GM23338 (cell line): ENCODE data around the gene SHLD3. TPM values are rescaled to one million over a fixed set of nuclear protein-coding genes. Genes with fewer than 3 reads are reported as not detected.

Experiments used
- ATAC-seq: fragments of 200-7000 bp; cut with Tn5 transposase; 3 replicates; pipeline ENCODE4 v1.9.1; 2020
- DNase-seq: peaks from one replicate; pipeline ENCODE4 v3.0.0-alpha.2; 2015; ENCODE audit warnings: low spot score
- H2AFZ ChIP-seq: fragments of 200-600 bp; sonication (generic); 2 replicates; pipeline ENCODE4 v1.8.0; 2016; ENCODE audit warnings: antibody characterized with exemption, mild to moderate bottlenecking, moderate library complexity
- H3F3A ChIP-seq: fragments of 200-600 bp; sonication (generic); replicated peaks from 2 replicates; pipeline ENCODE4 v1.8.0; 2017; ENCODE audit warnings: antibody characterized with exemption, mixed run types, low read depth
- H3K27ac ChIP-seq: fragments of 200-600 bp; sonication (generic); 2 replicates; pipeline ENCODE4 v1.6.1; 2016; ENCODE audit warnings: low read depth
- H3K27me3 ChIP-seq: fragments of 200-600 bp; sonication (generic); 2 replicates; pipeline ENCODE4 v1.8.0; 2016; ENCODE audit warnings: mild to moderate bottlenecking, mixed run types, moderate library complexity; ENCODE audit not compliant: insufficient read depth
- H3K36me3 ChIP-seq: fragments of 200-600 bp; sonication (generic); 2 replicates; pipeline ENCODE4 v1.8.0; 2016; ENCODE audit warnings: mild to moderate bottlenecking; ENCODE audit not compliant: insufficient read depth
- H3K4me1 ChIP-seq: fragments of 200-600 bp; sonication (generic); 2 replicates; pipeline ENCODE4 v1.8.0; 2016; ENCODE audit warnings: mild to moderate bottlenecking, moderate library complexity; ENCODE audit not compliant: insufficient read depth
- H3K4me2 ChIP-seq: fragments of 200-600 bp; sonication (generic); 2 replicates; pipeline ENCODE4 v1.7.1; 2017; ENCODE audit warnings: mixed run types
- H3K4me3 ChIP-seq: fragments of 200-600 bp; sonication (generic); 2 replicates; pipeline ENCODE4 v1.6.1; 2016; ENCODE audit warnings: mixed run types
- H3K79me2 ChIP-seq: fragments of 200-600 bp; sonication (generic); replicated peaks from 2 replicates; pipeline ENCODE4 v1.8.0; 2017; ENCODE audit warnings: mild to moderate bottlenecking; ENCODE audit not compliant: insufficient read depth
- H3K9me2 ChIP-seq: fragments of 200-600 bp; sonication (generic); 2 replicates; pipeline ENCODE4 v1.8.0; 2017; ENCODE audit not compliant: insufficient read depth
- H4K20me1 ChIP-seq: fragments of 200-600 bp; sonication (generic); replicated peaks from 2 replicates; pipeline ENCODE4 v1.8.0; 2017; ENCODE audit warnings: mild to moderate bottlenecking; ENCODE audit not compliant: insufficient read depth
- H3K27ac Mint-ChIP-seq: 2 replicates; pipeline ENCODE4 v1.8.0; 2020; ENCODE audit warnings: inconsistent platforms, mild to moderate bottlenecking, moderate library complexity, mixed read lengths
- H3K27me3 Mint-ChIP-seq: 3 replicates; pipeline ENCODE4 v1.8.0; 2022; ENCODE audit warnings: low read depth, mild to moderate bottlenecking, moderate library complexity, mixed read lengths, inconsistent platforms; ENCODE audit not compliant: insufficient read depth, poor library complexity
- H3K36me3 Mint-ChIP-seq: 3 replicates; pipeline ENCODE4 v1.8.0; 2021; ENCODE audit warnings: low read depth, mild to moderate bottlenecking, inconsistent platforms, moderate library complexity, mixed read lengths
- H3K4me1 Mint-ChIP-seq: 3 replicates; pipeline ENCODE4 v1.8.0; 2020; ENCODE audit warnings: mild to moderate bottlenecking, inconsistent platforms, mixed read lengths
- H3K4me3 Mint-ChIP-seq: 3 replicates; pipeline ENCODE4 v1.8.0; 2021; ENCODE audit warnings: moderate library complexity, mild to moderate bottlenecking, inconsistent platforms, mixed read lengths
- H3K9me3 Mint-ChIP-seq: 3 replicates; pipeline ENCODE4 v1.8.0; 2020; ENCODE audit warnings: moderate library complexity, mild to moderate bottlenecking, inconsistent platforms, mixed read lengths
- CREB1 ChIP-seq: fragments of 250-450 bp; sonication (Bioruptor Pico); IDR thresholded peaks from 2 replicates; pipeline ENCODE4 v1.5.0; 2020; ENCODE audit warnings: low read depth, mild to moderate bottlenecking, moderate library complexity
- ETS1 ChIP-seq: IDR thresholded peaks from 2 replicates; pipeline ENCODE4 v1.6.1; 2016; ENCODE audit warnings: antibody characterized with exemption
- EZH2 ChIP-seq: fragments of 200-600 bp; sonication (generic); IDR thresholded peaks from one replicate; pipeline ENCODE4 v1.8.0; 2017; ENCODE audit warnings: antibody characterized with exemption, mild to moderate bottlenecking, low read depth; ENCODE audit not compliant: unreplicated experiment
- JUNB ChIP-seq: IDR thresholded peaks from one replicate; pipeline ENCODE4 v1.6.1; 2016; ENCODE audit warnings: antibody characterized with exemption; ENCODE audit not compliant: unreplicated experiment
- NANOG ChIP-seq: IDR thresholded peaks from 2 replicates; pipeline ENCODE4 v1.6.1; 2016; ENCODE audit warnings: antibody characterized with exemption, borderline replicate concordance
- REST ChIP-seq: IDR thresholded peaks from one replicate; pipeline ENCODE4 v1.6.1; 2018; ENCODE audit warnings: antibody characterized with exemption; ENCODE audit not compliant: unreplicated experiment
- STAT1 ChIP-seq: IDR thresholded peaks from one replicate; pipeline ENCODE4 v1.6.1; 2016; ENCODE audit warnings: antibody characterized with exemption; ENCODE audit not compliant: unreplicated experiment
- ZNF114 ChIP-seq: fragments of 250-450 bp; sonication (Bioruptor Pico); IDR thresholded peaks from 2 replicates; pipeline ENCODE4 v1.5.0; 2020; ENCODE audit warnings: mild to moderate bottlenecking, moderate library complexity
- ZNF331 ChIP-seq: fragments of 250-450 bp; sonication (Bioruptor Pico); IDR thresholded peaks from 2 replicates; pipeline ENCODE4 v1.5.0; 2020; ENCODE audit warnings: low read depth, mild to moderate bottlenecking, moderate library complexity
- polyA plus RNA-seq: library from polyadenylated mRNA; unstranded; fragments of >200 nt; fragmentation: Nextera tagmentation; extraction: Ambion mirVana; gene quantifications from 2 replicates; pipeline ENCODE4 v1.2.1, GENCODE V29; 2016
- total RNA-seq: library from RNA; depleted of rRNA; stranded (reverse); fragments of >200 nt; shearing (Covaris generic); gene quantifications from 2 replicates; pipeline ENCODE4 v1.2.3, GENCODE V29; 2014
- TF ChIP-seq, protein P1 (sequence below), 2 experiments: fragments of 200-600 bp in 1 of 2; sonication (generic) in 1 of 2; conservative IDR thresholded peaks; 2 replicates each; pipeline versions ENCODE4 v1.5.1 to v1.6.1; 2016 to 2017; ENCODE audit warnings: antibody characterized with exemption in 2 of 2, low read depth in 2 of 2, mild to moderate bottlenecking in 2 of 2, moderate library complexity in 1 of 2

SHLD3 gene
- total and polyA plus RNA-seq, 2 experiments from 2014 or later = 4.2 to 7.0 TPM

DNA sequence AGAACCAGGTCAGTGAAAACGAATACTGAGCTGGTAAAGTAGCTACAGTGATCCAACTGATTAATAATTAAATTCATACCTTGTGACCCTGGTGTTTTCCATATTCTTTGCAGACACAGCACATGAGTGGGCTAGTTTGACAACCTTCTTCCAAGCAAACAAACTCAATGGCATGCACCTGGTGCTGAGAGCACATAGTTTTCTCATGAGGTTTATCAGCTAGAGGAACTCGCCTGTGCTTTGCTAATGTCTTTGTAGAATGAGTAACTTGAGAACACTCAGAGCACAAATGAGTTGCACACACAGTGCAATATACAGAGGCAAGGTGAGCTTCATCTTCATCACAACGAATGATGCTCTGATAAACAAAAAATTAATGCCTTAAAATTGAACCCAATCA lies 13.3 kb upstream of the SHLD3 start:
- Histone ChIP-seq H3K4me2 (no peak overlapping the region), H4K20me1 (peaks cover 11% of the 10 kb centered on the region; the same call in 1 of the 2 replicates), H3F3A (no peaks in the 10 kb centered on the region), H3K9me2 (no peaks in the 10 kb centered on the region), H3K4me1 (no peaks in the 10 kb centered on the region), H3K36me3 (peaks cover 21% of the 10 kb centered on the region), H3K79me2 (no peaks in the 10 kb centered on the region), H3K4me3 (no peak overlapping the region), H3K27me3 (no peaks in the 10 kb centered on the region), H2AFZ (no peak overlapping the region), H3K27ac (no peak overlapping the region)
- Mint-ChIP-seq H3K27ac (no peak overlapping the region), H3K36me3 (peaks cover 20% of the 10 kb centered on the region), H3K27me3 (no peaks in the 10 kb centered on the region), H3K9me3 (no peaks in the 10 kb centered on the region), H3K4me3 (no peak overlapping the region), H3K4me1 (no peaks in the 10 kb centered on the region)
- DNase-seq = no peak
- TF ChIP-seq ZNF331 (CRISPR knock-in tag) (no peak), NANOG (no peak), ETS1 (no peak), JUNB (no peak), ZNF114 (CRISPR knock-in tag) (no peak), CREB1 (CRISPR knock-in tag) (no peak), EZH2 (no peak)
- TF ChIP-seq, protein P1, sequence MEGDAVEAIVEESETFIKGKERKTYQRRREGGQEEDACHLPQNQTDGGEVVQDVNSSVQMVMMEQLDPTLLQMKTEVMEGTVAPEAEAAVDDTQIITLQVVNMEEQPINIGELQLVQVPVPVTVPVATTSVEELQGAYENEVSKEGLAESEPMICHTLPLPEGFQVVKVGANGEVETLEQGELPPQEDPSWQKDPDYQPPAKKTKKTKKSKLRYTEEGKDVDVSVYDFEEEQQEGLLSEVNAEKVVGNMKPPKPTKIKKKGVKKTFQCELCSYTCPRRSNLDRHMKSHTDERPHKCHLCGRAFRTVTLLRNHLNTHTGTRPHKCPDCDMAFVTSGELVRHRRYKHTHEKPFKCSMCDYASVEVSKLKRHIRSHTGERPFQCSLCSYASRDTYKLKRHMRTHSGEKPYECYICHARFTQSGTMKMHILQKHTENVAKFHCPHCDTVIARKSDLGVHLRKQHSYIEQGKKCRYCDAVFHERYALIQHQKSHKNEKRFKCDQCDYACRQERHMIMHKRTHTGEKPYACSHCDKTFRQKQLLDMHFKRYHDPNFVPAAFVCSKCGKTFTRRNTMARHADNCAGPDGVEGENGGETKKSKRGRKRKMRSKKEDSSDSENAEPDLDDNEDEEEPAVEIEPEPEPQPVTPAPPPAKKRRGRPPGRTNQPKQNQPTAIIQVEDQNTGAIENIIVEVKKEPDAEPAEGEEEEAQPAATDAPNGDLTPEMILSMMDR (conservative IDR thresholded peaks at IDR 0.05; ENCODE audit: low read depth in 2 of 2) = no peak
- ATAC-seq = no peak

DNA sequence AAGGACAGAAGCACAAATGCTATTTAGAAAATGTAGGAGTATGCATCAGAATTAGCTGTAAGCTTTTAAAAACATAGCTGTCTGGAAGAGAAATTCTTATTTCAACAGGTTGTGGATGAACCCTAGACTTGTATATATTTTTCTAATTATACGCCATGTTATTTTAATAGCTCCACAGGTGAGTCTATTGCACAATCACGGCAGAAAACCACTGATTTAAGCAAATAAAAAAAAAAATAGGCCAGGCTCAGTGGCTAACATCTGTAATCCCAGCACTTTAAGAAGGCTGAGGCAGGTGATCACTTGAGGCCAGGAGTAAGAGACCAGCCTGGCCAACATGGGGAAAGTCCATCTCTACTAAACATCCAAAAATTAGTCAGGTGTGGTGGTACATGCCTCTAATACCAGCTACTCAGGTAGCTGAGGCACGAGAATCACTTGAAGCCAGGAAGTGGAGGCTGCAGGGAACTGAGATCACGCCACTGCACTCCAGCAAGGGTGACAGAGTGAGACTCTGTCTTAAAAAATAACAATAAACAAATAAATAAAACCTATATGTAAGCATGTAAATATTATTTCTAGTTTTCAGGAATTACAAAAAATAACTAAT lies 12.4 kb upstream of the SHLD3 start:
- H3K27ac ChIP-seq = no peak overlapping the region
- peaks cover 15% of the 10 kb centered on the region for H3K36me3 ChIP-seq

More for the DNA sequence above, 12.4 kb upstream of the SHLD3 start:
- Mint-ChIP-seq H3K9me3 (no peaks in the 10 kb centered on the region), H3K36me3 (peaks cover 15% of the 10 kb centered on the region), H3K27ac (no peak overlapping the region), H3K4me3 (no peak overlapping the region), H3K4me1 (no peaks in the 10 kb centered on the region), H3K27me3 (no peaks in the 10 kb centered on the region)
- no peaks in the 10 kb centered on the region for H3K9me2 ChIP-seq
- no peak overlapping the region for H2AFZ ChIP-seq
- no peaks in the 10 kb centered on the region for H3K79me2 ChIP-seq
- peaks cover 11% of the 10 kb centered on the region; the same call in 1 of the 2 replicates for H4K20me1 ChIP-seq
- DNase-seq (no peak), ATAC-seq (no peak)
- TF ChIP-seq, protein P1 (conservative IDR thresholded peaks at IDR 0.05; ENCODE audit: low read depth in 2 of 2) = no peak
- TF ChIP-seq CREB1 (CRISPR knock-in tag) (no peak), REST (no peak), ZNF331 (CRISPR knock-in tag) (no peak), STAT1 (no peak), ZNF114 (CRISPR knock-in tag) (no peak)
- H3K4me2 ChIP-seq = no peak overlapping the region
- no peaks in the 10 kb centered on the region for H3F3A ChIP-seq
- H3K4me1 ChIP-seq = no peaks in the 10 kb centered on the region
- no peaks in the 10 kb centered on the region for H3K27me3 ChIP-seq
- H3K4me3 ChIP-seq = no peak overlapping the region
